IPS-NIHi7 (cell line): Measurements from ENCODE around the gene TLE3.

Source experiments
- DNase-seq: peaks from one replicate; pipeline ENCODE4 v3.0.0; 2012; ENCODE audit warnings: mixed read lengths; ENCODE audit errors: extremely low spot score

The TLE3 gene

GRCh38 chr15:70048578-70049514 is 48.9 kb downstream of the TLE3 start:
- no peak for DNase-seq

DNA sequence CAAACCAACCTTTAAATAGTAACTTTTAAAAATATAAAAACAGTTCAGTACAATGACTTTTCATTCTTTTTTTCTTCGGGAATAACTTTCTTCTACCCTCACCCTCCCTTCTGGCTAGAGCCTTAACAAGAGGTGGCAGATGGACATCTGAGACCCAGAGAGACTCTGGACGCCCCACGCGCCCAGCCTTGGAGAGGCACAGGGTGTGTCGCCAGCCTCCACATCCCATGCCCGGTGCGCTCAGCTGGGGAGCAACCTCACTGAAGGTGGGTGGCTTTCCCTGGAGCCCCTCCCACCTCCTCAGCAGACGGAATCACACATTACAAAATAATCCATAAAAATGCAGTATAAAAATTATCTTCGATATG is 49.5 kb downstream of the TLE3 start:
- no peak for DNase-seq

- no peak for DNase-seq
These were observed 50.1 kb downstream of the TLE3 start for GRCh38 chr15:70047386-70048197.

GRCh38 chr15:70046679-70047369 is 50.9 kb downstream of the TLE3 start:
- DNase-seq: no peak

DNA sequence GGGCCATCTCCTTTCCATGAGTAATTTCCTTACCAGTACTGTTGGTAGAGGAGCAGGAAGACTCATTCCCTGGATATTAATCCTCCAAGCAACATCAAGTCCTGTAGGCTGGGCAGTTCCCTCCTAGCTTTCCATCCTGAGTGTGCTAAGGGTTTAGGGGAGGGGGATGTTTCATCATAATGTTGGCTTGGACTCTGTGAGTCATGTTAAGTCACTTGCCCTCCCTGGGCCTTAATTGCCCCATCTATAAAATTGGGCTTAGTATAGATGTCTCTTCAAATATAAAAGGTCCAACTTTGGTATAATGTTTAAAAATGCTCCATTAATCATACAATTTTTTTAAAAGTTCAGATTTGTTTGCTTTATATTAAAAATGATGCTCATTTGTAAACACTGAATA is 52.7 kb downstream of the TLE3 start:
- DNase-seq: no peak

DNA sequence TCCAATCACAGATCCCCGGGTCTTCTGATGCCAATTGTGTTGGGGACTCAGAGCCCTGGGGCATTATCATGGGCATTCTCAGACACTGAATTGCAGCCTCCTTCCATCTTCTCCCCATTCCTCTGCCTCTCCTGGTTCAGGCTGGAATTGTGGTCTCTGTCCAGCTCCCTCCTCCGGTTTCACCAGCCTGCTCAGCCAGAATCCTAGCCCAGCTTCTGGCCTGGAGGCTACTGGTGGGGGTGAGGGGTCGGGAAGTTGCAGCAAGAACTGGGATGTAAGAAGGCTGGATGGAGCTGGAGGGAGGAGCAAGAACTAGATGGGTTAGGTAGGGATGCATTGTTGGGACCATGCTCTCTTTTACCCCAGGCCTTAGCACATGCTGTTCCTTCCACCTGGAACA is 53.5 kb downstream of the TLE3 start:
- DNase-seq: no peak

- no peak for DNase-seq
These were observed 54.1 kb downstream of the TLE3 start for GRCh38 chr15:70043590-70043989.

DNA sequence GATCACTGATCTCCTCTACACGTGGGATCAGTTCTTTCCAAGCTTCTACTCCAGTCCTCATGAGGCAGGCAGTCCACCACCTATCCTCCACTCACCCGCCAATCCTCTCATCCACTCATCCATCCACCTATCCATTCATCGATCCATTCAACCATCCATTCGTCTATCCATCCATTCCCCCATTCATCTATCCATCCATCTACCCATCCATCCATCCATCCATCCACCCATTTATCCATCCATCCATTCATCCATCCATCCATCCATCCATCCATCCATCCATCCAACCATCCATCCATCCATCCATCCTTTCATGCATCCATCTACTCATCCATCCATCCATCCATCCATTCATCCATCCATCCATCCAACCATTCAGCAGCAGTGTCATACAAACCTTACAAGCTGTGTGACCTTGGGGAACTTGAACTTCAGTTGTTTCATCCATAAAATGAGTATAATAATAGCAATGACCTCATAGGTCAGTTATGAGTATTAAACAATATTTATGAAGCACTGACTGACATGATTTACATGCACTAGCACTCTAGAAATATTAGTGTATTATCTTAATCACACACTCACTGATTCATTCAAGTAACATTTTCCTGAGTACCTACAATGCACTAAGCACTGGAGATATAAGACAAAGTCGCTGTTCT is 55.0 kb downstream of the TLE3 start:
- DNase-seq: no peak

DNA sequence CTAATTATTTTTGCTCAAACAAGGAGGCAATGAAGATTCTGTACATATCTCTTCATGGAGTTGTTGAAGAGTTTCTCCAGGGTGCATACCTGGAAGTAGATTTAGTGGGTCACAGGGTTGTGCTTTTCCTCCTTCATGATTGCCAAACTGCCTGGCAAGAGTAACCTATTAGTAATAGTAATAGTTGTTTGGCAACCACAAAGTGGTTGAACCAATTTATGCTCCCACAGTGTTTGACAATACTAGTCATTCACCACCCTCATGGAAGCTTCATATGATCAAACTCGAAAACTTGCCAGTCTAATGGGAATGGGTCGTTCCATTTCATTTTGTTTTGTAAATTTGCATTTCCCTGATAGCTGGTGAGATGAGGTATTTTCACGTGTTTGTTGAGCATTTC is 57.8 kb downstream of the TLE3 start:
- no peak for DNase-seq

DNA sequence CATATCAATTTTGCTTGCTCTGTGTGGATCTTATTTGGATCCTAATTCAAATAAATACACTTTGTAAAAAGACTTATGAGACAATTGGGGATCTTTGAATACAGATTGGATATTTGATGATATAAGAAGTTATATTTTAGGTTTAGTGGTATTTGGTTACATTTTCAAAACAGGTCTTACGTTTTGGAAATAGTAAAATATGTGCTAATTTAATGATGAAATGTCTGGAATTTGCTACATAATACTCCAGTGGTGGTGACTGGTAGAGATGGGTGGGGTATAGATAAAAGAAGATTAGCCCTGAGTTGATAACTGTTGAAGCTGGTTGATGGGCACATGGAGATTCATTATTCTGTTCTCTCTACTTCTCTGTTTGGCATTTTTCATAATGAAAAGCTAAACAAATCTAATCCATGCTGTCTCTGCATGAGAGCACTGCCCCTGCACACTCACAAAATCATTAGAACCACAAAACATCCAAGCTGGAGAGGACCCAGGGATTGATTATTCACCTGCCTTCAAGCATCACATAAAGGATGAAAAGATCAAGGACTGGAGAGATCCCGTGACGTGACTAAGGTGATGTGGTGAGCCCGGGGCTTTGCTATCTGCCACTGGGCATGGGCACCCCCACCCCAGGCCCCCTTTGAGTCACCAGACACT is 58.9 kb downstream of the TLE3 start:
- DNase-seq: no peak

DNA sequence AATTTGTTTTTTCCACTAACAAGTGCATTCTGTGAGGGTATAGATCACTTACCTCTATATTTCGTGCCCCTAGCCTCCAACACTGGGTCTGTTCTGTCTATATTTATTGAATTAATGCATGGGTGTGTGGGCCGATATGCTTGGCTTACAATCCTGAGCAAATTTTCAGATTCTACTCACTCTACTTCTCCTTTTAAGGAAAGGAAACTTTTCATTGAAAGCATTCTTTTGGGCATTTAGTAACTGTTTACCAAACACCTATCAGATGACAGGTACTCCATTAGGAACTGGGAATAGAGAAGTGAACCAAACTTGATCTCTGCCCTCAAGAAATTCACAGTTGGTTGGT is 60.5 kb downstream of the TLE3 start:
- DNase-seq: no peak

DNA sequence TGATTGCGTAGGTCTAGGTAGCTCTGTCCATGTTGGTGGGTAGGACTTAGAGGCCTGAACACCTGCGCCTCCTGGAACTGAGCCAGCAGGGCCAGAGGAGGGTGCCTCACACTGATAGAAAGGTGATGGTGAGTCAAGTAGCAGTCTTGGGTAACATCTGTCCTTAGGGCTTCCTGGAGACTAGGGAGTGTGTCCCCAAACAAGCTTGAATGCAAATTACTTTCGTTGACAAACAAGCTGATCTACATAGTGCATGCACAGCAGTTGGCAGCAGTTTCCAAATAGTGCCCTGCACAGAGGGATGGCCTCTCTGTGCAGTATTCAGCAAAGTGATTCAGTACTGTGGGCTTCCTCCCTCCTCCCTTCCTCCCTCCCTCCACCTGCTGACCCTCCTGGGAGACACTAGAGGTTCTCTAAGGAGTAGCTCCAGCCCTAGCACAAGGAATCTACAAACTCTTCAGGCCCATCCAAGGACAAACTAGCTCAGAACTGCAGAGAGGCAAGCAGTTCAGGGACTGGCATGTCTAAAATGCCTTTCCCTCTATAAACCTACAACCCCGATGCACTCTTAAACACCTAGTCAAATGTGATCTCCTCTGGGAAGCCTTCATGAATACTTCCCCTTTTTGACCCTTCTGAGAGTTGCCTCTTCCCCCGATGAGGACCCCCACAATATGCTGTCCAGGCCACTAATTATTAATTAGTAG is 61.0 kb downstream of the TLE3 start:
- DNase-seq: no peak

- no peak for DNase-seq
These were observed 62.0 kb downstream of the TLE3 start for GRCh38 chr15:70035719-70036077.

GRCh38 chr15:70035051-70035718 is 62.5 kb downstream of the TLE3 start:
- no peak for DNase-seq

GRCh38 chr15:70034596-70034995 is 63.1 kb downstream of the TLE3 start:
- no peak for DNase-seq

- no peak for DNase-seq
These were observed 63.6 kb downstream of the TLE3 start for GRCh38 chr15:70034141-70034540.

DNA sequence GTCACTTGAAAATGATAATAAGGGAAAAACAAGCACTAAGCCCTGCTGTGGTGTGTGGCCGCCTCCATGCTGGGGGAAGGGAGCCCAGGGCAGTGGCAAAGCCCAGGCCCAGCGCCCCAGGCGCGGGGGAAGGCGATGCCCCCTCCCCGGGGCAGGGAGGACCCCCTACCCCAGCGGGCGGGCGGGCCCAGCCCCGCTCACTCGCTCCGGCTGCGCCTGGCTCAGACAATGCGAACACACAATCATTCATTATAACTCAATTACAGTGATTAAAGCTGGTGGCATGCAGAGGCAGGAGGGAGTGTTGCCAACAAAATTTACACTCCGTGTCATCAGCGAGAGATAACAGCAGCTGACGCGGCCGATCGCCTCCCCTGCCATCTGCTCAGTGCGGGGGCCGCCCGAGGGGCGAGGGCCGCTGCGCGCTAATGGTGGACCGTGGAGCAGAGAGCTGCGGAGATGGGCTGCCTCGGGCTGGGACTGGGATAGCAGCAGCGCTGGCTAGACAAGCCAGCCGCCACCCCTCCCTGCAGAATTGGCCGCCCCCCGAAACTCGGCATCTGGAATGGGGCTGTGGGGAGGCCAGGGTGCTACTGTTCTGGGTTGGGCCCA is 64.1 kb downstream of the TLE3 start:
- no peak for DNase-seq

DNA sequence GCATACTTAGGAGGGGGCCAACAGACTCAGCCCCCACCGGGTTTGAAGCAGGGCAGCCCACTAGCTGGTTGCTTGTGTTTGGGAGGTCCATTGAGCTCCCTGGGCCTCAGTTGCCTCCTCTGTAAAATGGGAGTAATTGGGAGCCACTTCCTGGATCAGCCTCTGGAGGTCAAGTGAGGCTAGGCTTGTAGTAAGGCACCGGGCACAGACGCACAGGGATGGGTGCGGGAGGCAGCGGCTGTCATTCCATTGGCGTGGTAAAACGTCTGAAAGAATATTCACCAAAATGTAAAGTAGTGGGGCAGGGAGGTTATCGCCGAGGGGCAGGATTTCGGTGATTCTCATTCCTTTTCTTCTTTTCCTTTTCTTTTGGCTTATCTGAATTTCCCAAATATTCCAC is 64.6 kb downstream of the TLE3 start:
- DNase-seq: no peak

- no peak for DNase-seq
These were observed 65.2 kb downstream of the TLE3 start for GRCh38 chr15:70032509-70032908.

DNA sequence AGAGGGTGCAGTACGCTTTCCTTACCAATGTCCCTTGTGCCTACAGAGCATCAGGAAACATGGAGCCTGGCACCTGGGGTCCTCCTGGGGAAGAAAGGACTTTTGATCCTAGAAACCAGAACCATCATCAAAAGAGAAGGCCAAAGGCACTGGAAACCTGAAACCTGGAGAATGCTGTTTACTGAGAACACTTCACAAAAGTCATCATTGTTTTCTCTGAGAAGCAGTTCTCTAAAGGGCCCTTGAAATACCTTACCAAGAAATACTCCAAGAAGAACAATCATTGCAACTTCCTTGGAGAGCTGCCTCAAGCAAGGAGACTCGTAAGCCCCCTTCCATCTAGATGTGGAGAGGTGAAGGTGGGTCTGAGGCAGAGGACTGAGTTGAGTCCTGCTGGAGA is 66.0 kb downstream of the TLE3 start:
- no peak for DNase-seq
